ENCODE data around the gene ANKRD35.
A peak's percentile ranks its signal among the peaks of the same experiment; 100 is the strongest.

The ANKRD35 gene

DNA sequence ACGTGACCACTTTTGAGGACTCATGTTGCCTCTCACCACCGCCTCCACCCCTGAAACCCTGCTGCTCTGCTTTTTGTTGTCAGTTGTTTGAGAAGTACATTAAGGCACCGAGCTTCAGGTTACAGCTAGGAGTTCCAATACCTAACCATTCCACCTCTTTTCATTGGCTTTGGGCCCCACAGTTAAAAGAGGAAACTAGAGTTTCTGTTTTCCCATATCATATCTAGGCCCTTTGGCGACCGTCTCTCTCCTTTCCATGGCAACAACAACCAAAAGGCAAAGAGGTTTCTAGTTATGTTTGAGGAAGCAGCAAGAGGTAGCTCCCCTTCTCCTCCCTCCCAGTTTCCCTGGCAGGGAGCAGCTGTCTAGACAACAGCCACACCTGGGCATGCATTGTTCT, 5.9 kb downstream of the ANKRD35 start:
- Histone ChIP-seq H3K9me3 (ENCODE audit: control insufficient read depth in 1 of 2, low read length in 2 of 2) (no peaks in the 10 kb centered on the region), H3K27me3 (ENCODE audit: control insufficient read depth in 1 of 2, insufficient read depth in 2 of 2, low read length in 2 of 2) (peaks cover 2 to 12% of the 10 kb centered on the region in 2 donors), H3K9ac (ENCODE audit: low read depth in 1 of 2, low read length in 2 of 2) (no peak overlapping the region), H3K27ac (ENCODE audit: low read depth, low read length) (no peak overlapping the region), H3K4me3 (ENCODE audit: low read depth in 1 of 2, low read length in 2 of 2) (no peak overlapping the region), H3K4me1 (ENCODE audit: control insufficient read depth in 1 of 2, insufficient read depth in 2 of 2, low read length in 2 of 2) (no peaks in the 10 kb centered on the region), H3K36me3 (ENCODE audit: control insufficient read depth in 1 of 2, insufficient read depth in 2 of 2, low read length in 2 of 2) (no peaks in the 10 kb centered on the region)

DNA sequence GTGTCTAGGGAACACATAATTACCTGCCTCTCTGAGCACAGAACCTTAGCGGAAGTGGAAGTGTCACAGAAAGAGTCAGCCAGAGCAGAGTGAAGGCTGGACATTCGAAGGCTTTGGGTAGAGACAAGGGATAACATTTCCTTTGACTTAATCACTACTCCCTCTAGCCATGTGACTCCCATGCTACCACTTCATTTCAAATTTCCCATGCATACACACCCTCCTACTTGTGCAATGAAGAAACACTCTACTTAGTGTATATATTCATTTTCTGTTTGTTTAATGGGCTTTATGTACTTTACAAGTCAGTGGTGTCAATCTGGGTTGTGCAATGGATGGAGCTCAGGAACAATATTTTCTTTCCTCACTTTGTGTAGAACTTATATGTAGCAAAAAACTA, 6.9 kb downstream of the ANKRD35 start:
- peaks cover 0 to 3% of the 10 kb centered on the region in 2 donors for H3K27me3 ChIP-seq (ENCODE audit: control insufficient read depth in 1 of 2, insufficient read depth in 2 of 2, low read length in 2 of 2)
- no peaks in the 10 kb centered on the region for H3K36me3 ChIP-seq (ENCODE audit: control insufficient read depth in 1 of 2, insufficient read depth in 2 of 2, low read length in 2 of 2)
- no peak overlapping the region for H3K27ac ChIP-seq (ENCODE audit: low read depth, low read length)
- no peak overlapping the region for H3K9ac ChIP-seq (ENCODE audit: low read depth in 1 of 2, low read length in 2 of 2)
- no peak overlapping the region for H3K4me3 ChIP-seq (ENCODE audit: low read depth in 1 of 2, low read length in 2 of 2)
- H3K4me1 ChIP-seq (ENCODE audit: control insufficient read depth in 1 of 2, insufficient read depth in 2 of 2, low read length in 2 of 2) = no peaks in the 10 kb centered on the region
- no peaks in the 10 kb centered on the region for H3K9me3 ChIP-seq (ENCODE audit: control insufficient read depth in 1 of 2, low read length in 2 of 2)

DNA sequence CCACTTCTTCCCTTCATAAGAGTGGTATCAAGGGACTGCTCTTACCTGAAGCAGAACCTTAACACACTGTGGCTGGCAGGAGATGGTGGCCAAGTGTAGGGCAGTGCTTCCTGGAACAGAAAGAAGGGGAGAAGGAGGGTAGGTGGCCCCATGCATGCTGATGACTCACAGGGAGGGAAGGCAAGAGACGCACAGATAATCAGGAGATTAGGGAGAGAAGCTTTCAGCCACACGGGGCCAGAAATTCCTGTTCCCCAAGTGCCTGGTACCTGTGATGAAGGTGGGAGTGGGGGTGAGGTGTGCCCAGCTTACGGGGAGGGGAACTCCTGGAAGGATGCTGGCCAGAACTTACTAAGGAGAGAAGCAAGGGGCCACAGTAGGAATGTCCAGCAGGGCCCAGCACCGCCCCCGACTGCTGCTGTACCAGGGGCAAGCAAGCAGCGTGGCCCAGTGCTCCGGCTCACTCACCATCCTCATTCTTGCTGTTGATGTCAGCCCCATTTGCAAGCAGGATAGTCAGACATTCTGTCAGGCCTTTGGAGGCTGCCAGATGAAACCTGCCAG, 7.7 kb downstream of the ANKRD35 start:
- no peak overlapping the region for H3K4me3 ChIP-seq (ENCODE audit: low read depth in 1 of 2, low read length in 2 of 2)
- no peaks in the 10 kb centered on the region for H3K9me3 ChIP-seq (ENCODE audit: control insufficient read depth in 1 of 2, low read length in 2 of 2)
- no peaks in the 10 kb centered on the region for H3K4me1 ChIP-seq (ENCODE audit: control insufficient read depth in 1 of 2, insufficient read depth in 2 of 2, low read length in 2 of 2)
- H3K27ac ChIP-seq (ENCODE audit: low read depth, low read length) = no peak overlapping the region
- no peaks in the 10 kb centered on the region for H3K27me3 ChIP-seq (ENCODE audit: control insufficient read depth in 1 of 2, insufficient read depth in 2 of 2, low read length in 2 of 2)
- no peaks in the 10 kb centered on the region for H3K36me3 ChIP-seq (ENCODE audit: control insufficient read depth in 1 of 2, insufficient read depth in 2 of 2, low read length in 2 of 2)
- H3K9ac ChIP-seq (ENCODE audit: low read depth in 1 of 2, low read length in 2 of 2) = no peak overlapping the region

DNA sequence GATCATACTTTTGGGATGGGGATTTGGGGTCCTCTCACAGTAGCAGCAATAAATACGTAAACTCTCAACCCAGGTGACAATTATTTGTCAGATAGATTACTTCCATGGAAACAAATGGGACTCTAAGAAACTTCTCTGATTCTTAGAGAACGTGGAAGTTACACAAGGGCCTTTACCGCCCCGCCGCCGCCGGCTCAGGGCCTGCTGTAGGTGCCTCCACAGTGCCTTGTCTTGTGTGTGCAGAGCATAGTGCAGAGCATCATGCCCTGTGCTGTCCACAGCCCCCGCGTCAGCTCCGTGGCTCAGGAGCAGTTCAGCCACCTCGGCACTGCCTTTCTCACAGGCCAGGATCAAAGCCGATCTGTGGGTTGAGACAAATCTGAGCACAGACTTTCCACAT, 11.0 kb downstream of the ANKRD35 start:
- Histone ChIP-seq H3K4me1 (ENCODE audit: control insufficient read depth in 1 of 2, insufficient read depth in 2 of 2, low read length in 2 of 2) (peaks cover 5 to 7% of the 10 kb centered on the region in 2 donors), H3K27me3 (ENCODE audit: control insufficient read depth in 1 of 2, insufficient read depth in 2 of 2, low read length in 2 of 2) (peaks cover 5 to 6% of the 10 kb centered on the region in 2 donors), H3K9me3 (ENCODE audit: control insufficient read depth in 1 of 2, low read length in 2 of 2) (no peaks in the 10 kb centered on the region), H3K4me3 (ENCODE audit: low read depth in 1 of 2, low read length in 2 of 2) (no peak overlapping the region), H3K36me3 (ENCODE audit: control insufficient read depth in 1 of 2, insufficient read depth in 2 of 2, low read length in 2 of 2) (no peaks in the 10 kb centered on the region), H3K27ac (ENCODE audit: low read depth, low read length) (no peak overlapping the region), H3K9ac (ENCODE audit: low read depth in 1 of 2, low read length in 2 of 2) (no peak overlapping the region)

DNA sequence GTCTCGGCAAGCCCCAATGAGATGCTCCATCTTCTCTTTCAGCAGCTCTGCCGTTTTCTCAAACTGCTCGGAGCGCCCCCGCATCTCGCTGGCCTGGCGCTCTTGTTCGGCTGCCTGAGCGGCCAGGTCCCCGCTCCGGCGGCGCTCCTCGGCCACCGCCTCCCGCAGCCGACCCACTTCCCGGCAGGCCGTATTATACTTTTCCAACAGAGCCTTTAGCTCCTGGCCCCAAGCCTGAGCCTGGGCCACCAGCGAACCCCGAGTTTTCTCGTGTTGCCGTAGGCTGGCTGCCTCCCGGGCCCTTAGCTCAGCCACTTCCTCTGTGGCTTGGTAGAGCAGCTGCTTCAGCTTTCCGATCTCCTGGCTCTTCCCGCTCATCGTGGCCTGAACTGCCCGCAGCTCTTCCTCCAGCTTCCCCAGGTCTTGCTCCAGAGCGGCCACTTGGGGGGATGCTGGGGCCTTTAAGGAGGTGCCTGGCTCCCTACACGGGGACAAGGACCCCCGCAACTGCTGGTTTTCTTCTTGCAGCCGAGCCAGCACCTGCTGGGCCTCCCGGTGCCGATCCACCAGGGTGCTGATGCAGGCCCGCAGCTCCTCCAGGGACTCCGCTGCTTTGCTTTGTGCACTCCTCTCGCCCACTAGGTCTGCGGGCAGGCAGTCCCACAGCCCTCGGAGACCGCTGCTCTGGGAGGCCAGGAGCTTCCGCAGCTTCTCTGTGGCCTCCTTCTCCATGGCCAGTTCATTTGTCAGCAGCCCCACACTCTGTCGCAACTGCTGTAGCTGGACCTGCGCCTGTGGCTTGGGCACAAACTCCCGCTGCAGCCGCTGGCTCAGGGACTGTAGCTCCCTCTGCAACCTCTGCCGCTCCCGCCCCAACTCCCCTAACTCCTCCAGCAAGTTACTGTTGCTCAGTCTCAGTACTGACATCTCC, 13.4 kb downstream of the ANKRD35 start:
- peaks cover 5 to 6% of the 10 kb centered on the region in 2 donors for H3K27me3 ChIP-seq (ENCODE audit: control insufficient read depth in 1 of 2, insufficient read depth in 2 of 2, low read length in 2 of 2)
- H3K27ac ChIP-seq (ENCODE audit: low read depth, low read length) = no peak overlapping the region
- H3K9ac ChIP-seq (ENCODE audit: low read depth in 1 of 2, low read length in 2 of 2) = peak overlapping the region; percentile 46 to 70

DNA sequence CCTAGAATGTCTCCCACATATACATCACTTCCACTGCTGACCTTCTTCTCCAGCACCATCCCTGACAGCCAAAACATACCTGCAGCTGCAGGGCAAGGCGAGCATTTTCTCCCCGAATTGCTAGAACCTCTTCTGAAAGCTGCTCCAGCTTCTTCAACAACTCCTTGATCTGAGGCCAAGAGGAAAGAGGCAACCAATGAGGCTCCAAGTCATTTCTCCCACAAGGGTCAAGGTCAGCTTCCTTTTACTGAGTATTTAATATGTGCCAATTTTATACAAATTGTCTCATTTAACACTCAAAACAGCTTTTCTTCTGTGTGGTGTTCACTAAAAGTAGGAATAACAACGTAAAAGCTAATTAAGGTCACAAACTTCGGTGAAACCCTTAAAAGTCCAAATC, 17.4 kb downstream of the ANKRD35 start:
- H3K27ac ChIP-seq (ENCODE audit: low read depth, low read length) = no peak overlapping the region
- peaks cover 5 to 10% of the 10 kb centered on the region in 2 donors for H3K27me3 ChIP-seq (ENCODE audit: control insufficient read depth in 1 of 2, insufficient read depth in 2 of 2, low read length in 2 of 2)
- no peaks in the 10 kb centered on the region for H3K36me3 ChIP-seq (ENCODE audit: control insufficient read depth in 1 of 2, insufficient read depth in 2 of 2, low read length in 2 of 2)

More for the DNA sequence above, 13.4 kb downstream of the ANKRD35 start:
- Histone ChIP-seq H3K4me3 (ENCODE audit: low read depth in 1 of 2, low read length in 2 of 2) (peak overlapping the region; percentile 60 to 69), H3K4me1 (ENCODE audit: control insufficient read depth in 1 of 2, insufficient read depth in 2 of 2, low read length in 2 of 2) (peaks cover 5 to 7% of the 10 kb centered on the region in 2 donors), H3K9me3 (ENCODE audit: control insufficient read depth in 1 of 2, low read length in 2 of 2) (no peaks in the 10 kb centered on the region), H3K36me3 (ENCODE audit: control insufficient read depth in 1 of 2, insufficient read depth in 2 of 2, low read length in 2 of 2) (no peaks in the 10 kb centered on the region)

DNA sequence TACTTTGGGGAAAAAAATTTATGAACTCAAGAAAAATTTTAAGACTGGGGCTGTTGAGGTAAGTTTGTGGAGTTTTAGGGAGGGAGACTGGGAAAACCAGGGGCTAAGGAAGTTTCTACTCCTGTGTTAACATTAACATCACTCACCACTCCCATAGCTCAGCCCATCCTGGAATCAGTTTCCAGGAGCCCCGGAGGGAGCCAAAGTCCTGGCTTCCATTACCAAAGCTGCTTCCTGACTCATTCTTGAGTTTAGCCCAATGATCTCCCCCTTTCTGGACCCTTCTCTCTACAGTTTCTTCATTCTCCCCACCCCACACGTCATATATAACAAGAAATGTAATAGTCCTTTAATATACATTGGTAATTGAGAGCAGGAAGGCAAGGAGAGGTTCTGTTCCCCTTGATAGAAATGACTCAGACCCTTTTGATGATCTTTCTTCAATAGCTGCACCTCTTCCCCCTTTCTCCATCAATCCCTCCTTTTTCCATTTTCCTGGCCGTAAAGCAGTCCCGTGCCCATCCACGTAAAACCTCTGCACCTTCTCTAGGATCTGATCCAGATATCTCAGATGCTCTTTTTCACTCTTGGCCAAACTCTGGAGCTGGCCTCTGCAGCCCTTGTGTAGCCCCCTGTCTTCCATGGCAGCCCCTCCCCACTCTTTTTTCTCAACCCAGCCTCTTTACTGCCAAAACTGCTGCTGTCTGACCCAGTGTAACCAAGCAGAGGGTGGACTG, 22.2 kb downstream of the ANKRD35 start:
- H3K27me3 ChIP-seq (ENCODE audit: control insufficient read depth in 1 of 2, insufficient read depth in 2 of 2, low read length in 2 of 2) = peaks cover 0 to 3% of the 10 kb centered on the region in 2 donors
- H3K4me1 ChIP-seq (ENCODE audit: control insufficient read depth in 1 of 2, insufficient read depth in 2 of 2, low read length in 2 of 2) = peaks cover 5% of the 10 kb centered on the region in 2 donors
- H3K27ac ChIP-seq (ENCODE audit: low read depth, low read length) = no peak overlapping the region
- no peak overlapping the region for H3K9ac ChIP-seq (ENCODE audit: low read depth in 1 of 2, low read length in 2 of 2)
- no peak overlapping the region for H3K4me3 ChIP-seq (ENCODE audit: low read depth in 1 of 2, low read length in 2 of 2)
- no peaks in the 10 kb centered on the region for H3K9me3 ChIP-seq (ENCODE audit: control insufficient read depth in 1 of 2, low read length in 2 of 2)
- H3K36me3 ChIP-seq (ENCODE audit: control insufficient read depth in 1 of 2, insufficient read depth in 2 of 2, low read length in 2 of 2) = no peaks in the 10 kb centered on the region

More for the DNA sequence above, 17.4 kb downstream of the ANKRD35 start:
- Histone ChIP-seq H3K4me1 (ENCODE audit: control insufficient read depth in 1 of 2, insufficient read depth in 2 of 2, low read length in 2 of 2) (peaks cover 5 to 7% of the 10 kb centered on the region in 2 donors), H3K9ac (ENCODE audit: low read depth in 1 of 2, low read length in 2 of 2) (no peak overlapping the region), H3K9me3 (ENCODE audit: control insufficient read depth in 1 of 2, low read length in 2 of 2) (no peaks in the 10 kb centered on the region), H3K4me3 (ENCODE audit: low read depth in 1 of 2, low read length in 2 of 2) (no peak overlapping the region)

DNA sequence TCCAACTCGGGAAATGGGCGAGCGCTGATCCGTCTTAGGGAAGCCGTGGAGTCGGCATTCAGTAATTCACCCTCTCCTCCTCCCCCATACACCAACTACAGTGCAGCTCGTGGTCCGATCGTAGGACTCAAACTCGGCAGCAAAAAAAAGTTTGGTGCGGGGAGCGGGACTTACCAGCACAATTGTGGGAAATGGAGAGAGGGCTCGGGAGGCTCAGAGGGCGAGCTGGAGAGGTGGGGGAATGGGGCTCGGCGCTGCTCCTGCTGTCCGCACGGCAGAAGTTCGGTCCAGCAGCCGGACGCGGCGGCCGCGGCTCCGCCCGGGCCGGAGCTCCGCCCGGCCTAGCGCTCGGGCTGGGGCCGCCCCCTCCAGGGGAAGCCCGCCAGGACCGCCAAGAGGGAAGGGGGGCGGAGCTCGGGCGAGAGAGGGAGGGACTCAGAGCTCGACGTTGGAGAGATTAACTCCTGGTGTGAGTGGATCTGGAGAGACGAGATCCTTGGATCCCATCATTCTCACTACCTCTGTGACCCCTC, 26.1 kb downstream of the ANKRD35 start:
- no peaks in the 10 kb centered on the region for H3K27me3 ChIP-seq (ENCODE audit: control insufficient read depth in 1 of 2, insufficient read depth in 2 of 2, low read length in 2 of 2)
- peaks cover 7 to 21% of the 10 kb centered on the region in 2 donors for H3K36me3 ChIP-seq (ENCODE audit: control insufficient read depth in 1 of 2, insufficient read depth in 2 of 2, low read length in 2 of 2)
- no peaks in the 10 kb centered on the region for H3K9me3 ChIP-seq (ENCODE audit: control insufficient read depth in 1 of 2, low read length in 2 of 2)
- H3K4me3 ChIP-seq (ENCODE audit: low read depth in 1 of 2, low read length in 2 of 2) = peak overlapping the region; percentile 80 to 92
- H3K4me1 ChIP-seq (ENCODE audit: control insufficient read depth in 1 of 2, insufficient read depth in 2 of 2, low read length in 2 of 2) = peaks cover 12 to 17% of the 10 kb centered on the region in 2 donors
- H3K9ac ChIP-seq (ENCODE audit: low read depth in 1 of 2, low read length in 2 of 2) = peak overlapping the region; percentile 59 to 76
- peak overlapping the region; percentile 60 for H3K27ac ChIP-seq (ENCODE audit: low read depth, low read length)

DNA sequence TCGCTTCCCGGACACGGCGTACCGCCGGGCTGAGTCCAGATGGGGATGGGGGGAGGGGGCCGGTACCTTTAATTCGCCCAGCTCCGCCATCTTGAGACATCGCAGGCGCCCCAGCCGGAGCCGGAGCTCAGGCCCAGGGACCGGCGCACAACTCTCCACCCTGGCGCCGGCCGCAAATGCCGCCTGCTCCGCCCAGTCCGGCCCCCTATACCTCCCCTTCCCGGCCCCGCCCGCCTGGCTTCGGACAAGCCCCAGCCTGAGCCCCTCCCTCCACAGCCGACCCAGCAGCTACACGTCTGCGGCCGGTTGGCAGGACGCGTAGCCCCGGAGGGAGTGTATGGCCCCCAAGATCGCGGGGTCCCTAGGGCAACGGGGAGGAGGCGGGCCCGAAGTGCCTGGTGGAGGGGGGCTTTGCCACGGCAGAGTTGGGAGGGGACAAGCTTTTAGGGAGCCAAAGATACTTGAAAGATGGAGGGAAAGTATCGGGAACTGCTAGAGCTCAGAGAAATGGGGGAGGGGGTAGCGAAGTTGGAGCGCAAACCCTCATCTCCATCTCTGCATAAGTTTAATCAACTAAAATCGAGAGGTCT, 26.7 kb downstream of the ANKRD35 start, which contains the start of gene PIAS3:
PIAS3 (minus strand) TSS at position 181 of the 590 bp plus-strand sequence; CDS start at position 90, 91 bp downstream.
- peaks cover 8 to 25% of the 10 kb centered on the region in 2 donors for H3K36me3 ChIP-seq (ENCODE audit: control insufficient read depth in 1 of 2, insufficient read depth in 2 of 2, low read length in 2 of 2)
- peaks cover 12 to 17% of the 10 kb centered on the region in 2 donors for H3K4me1 ChIP-seq (ENCODE audit: control insufficient read depth in 1 of 2, insufficient read depth in 2 of 2, low read length in 2 of 2)
- H3K9me3 ChIP-seq (ENCODE audit: control insufficient read depth in 1 of 2, low read length in 2 of 2) = no peaks in the 10 kb centered on the region
- peak within 1 kb of the TSS; percentile 60 for H3K27ac ChIP-seq (ENCODE audit: low read depth, low read length)
- H3K27me3 ChIP-seq (ENCODE audit: control insufficient read depth in 1 of 2, insufficient read depth in 2 of 2, low read length in 2 of 2) = no peaks in the 10 kb centered on the region
- peak within 1 kb of the TSS; percentile 63 to 76 for H3K9ac ChIP-seq (ENCODE audit: low read depth in 1 of 2, low read length in 2 of 2)
- peak within 1 kb of the TSS; percentile 80 to 92 for H3K4me3 ChIP-seq (ENCODE audit: low read depth in 1 of 2, low read length in 2 of 2)
